H1 (cell line): ENCODE data around the gene ZNF469.

Source experiments
- EZH2 ChIP-seq: fragments of 200-600 bp; sonication (generic); IDR thresholded peaks from 2 replicates; pipeline ENCODE4 v1.7.1; 2012; ENCODE audit warnings: low read depth, mild to moderate bottlenecking, moderate library complexity, low read length, inconsistent platforms; ENCODE audit not compliant: severe bottlenecking
- GTF2F1 ChIP-seq: IDR thresholded peaks from 2 replicates; pipeline ENCODE4 v1.6.1; 2012; ENCODE audit warnings: low read depth, low read length, improper control_type of control experiment, borderline replicate concordance
- YY1 ChIP-seq: IDR thresholded peaks from 2 replicates; pipeline ENCODE4 v1.6.1; 2011; ENCODE audit warnings: low read depth, mild to moderate bottlenecking, low read length

DNA sequence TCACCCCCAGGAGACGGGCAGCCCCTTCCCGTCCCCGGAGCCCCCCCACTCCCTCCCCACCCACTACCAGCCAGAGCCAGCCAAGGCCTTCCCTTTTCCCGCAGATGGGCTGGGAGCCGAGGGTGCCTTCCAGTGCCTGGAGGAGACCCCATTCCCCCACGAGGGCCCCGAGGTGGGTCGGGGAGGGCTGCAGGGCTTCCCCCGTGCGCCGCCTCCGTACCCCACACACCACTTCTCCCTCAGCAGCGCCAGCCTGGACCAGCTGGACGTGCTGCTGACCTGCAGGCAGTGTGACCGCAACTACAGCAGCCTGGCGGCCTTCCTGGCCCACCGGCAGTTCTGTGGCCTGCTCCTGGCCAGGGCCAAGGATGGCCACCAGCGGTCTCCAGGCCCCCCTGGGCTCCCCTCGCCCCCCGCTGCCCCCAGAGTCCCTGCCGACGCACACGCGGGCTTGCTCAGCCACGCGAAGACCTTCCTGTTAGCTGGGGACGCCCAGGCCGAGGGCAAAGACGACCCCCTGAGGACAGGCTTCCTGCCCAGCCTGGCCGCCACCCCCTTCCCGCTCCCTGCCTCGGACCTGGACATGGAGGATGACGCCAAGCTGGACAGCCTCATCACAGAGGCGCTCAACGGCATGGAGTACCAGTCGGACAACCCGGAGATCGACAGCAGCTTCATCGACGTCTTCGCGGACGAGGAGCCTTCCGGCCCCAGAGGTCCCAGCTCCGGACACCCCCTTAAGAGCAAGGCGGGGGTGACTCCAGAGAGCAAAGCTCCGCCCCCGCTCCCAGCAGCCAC lies 46.8 kb downstream of the ZNF469 start:
- TF ChIP-seq EZH2 (no peak), YY1 (no peak), GTF2F1 (no peak)
